ENCODE measurements around the gene MRPS2.
"Not testable (repeated sequence)": the region's sequence is repeated elsewhere in the genome, so short reads cannot be mapped to it uniquely, and the experiment has no call there.

The MRPS2 gene

DNA sequence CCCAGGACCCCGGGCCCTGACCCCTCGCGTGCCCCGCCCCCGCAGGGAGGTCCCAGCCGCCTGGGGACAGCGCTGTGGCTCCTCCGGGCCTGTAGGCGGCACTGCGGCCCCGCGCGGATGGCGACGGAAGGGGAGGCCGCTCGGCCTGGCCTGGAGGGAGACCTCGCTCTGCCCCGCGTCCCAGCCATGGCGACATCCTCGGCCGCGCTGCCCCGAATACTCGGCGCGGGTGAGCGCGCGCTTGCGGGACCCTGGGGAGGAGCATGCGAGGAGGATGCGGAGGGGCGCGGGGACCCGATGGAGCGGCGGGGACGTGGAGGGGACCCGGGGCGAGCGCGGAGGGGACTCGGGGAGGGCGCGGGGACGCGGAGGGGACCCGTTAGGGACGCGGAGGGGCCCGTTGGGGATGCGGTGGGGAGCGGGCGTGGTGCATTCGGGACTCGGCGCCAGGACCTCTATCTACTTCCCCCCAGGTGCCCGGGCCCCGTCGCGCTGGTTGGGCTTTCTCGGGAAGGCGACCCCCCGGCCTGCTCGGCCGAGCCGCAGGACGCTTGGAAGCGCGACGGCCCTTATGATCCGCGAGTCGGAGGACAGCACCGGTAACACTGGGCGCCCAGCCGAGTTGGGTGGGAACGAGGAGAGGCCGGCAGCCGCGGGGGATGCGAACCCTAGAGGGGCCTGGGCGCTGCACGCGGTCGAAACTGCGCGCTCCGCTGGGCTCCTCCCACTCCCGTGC is at the start of gene MRPS2:
TSS of gene MRPS2 (plus strand) at position 158 of the 736 bp plus-strand sequence. CDS start at position 187, 29 bp downstream.
- peak; percentile 79 to 90 for DNase-seq

GRCh38 chr9:135450956-135451355 is 49.5 kb upstream of the MRPS2 start:
- DNase-seq: no peak

DNA sequence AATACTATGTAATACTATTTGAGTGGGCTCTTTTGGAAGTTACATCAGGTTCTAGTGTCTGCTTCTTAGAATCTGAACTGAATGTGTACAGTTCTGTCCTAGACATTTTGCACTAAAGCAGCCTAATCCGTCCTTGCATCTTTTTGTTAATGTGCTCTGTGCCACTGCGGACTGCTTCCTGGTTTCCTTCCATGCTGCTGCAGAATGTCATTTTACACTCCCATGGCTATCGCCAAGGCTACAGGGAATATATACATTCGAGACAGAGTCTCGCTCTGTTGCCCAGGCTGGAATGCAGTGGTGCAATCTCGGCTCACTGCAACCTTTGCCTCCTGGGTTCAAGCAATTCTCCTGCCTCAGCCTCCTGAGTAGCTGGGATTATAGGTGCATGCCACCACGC is 48.6 kb upstream of the MRPS2 start:
- not testable (repeated sequence) for DNase-seq

- DNase-seq: no peak
Measured at GRCh38 chr9:135454737-135455136, 45.7 kb upstream of the MRPS2 start.

GRCh38 chr9:135455401-135456030 is 45.0 kb upstream of the MRPS2 start:
- DNase-seq: no peak

DNA sequence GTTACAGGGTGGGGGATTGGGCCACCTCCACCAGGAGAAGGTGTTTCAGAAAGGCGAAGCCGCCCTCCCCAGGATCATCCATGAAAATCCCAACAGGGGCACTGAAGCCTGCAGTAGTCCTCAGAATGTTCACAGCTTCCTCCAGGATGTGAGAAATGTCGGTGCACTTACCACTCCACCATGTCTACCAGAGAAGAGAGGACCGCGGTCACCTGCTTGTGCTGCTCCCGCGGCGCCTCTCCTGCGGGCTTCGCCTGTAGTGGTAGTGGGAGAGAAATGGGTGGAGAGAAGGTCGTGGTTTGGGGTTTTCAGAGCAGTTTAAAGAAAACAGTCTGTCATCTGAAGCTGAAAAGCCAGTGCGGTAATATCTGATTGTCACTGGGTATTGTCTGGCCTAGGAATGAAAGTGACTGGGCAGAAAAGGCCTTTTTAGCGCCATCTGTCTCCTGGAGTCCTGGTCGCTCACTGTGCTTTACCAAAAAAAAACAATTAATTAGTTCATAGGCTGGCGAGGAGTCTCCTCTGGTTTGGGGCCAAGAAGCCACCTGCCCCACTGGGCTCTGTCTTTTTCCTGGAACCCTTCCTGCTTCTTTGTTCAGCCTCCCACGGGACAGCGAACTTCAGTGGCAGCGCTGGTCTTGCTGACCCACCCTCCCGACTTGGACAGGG is 43.9 kb upstream of the MRPS2 start:
- no peak for DNase-seq

DNA sequence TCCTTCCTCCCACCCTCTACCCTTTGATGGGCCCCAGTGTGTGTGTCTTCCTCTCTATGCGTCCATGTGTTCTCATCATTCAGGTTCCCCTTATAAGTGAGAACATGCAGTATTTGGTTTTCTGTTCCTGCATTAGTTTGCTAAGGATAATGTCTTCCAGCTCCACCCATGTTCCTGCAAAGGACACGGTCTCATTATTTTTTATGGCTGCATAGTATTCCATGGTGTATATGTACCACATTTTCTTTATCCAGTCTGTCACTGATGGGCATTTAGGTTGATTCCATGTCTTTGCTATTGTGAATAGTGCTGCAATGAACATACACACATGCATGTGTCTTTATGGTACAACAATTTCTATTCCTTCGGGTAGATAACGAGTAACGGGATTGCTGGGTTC is 42.0 kb upstream of the MRPS2 start:
- DNase-seq: not testable (repeated sequence)

DNA sequence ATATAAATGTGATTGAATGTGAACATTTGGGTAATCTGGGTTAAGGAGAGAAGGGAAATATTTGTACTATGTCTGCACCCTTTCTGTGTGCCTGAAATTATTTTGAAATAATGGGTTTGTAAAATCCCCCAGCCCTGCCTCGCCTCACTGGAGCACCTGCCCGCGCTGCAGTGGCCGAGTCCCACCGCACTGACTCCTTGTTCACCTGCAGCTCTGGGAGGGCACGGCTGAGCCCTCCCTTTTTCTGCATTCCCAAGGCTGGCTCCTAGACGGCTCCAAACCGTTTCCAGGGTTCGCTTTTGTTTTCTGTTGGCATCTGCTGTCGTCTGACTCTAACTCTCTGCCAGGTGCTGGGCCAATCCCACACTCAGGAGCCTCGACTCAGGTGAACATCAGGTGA is 38.5 kb upstream of the MRPS2 start:
- no peak for DNase-seq

GRCh38 chr9:135463140-135463539 is 37.3 kb upstream of the MRPS2 start:
- peak in 1 of 2 donors; percentile 19 for DNase-seq

GRCh38 chr9:135464181-135464580 is 36.3 kb upstream of the MRPS2 start:
- DNase-seq: no peak

GRCh38 chr9:135468854-135469521 is 31.5 kb upstream of the MRPS2 start:
- DNase-seq: peak; percentile 48 to 57

DNA sequence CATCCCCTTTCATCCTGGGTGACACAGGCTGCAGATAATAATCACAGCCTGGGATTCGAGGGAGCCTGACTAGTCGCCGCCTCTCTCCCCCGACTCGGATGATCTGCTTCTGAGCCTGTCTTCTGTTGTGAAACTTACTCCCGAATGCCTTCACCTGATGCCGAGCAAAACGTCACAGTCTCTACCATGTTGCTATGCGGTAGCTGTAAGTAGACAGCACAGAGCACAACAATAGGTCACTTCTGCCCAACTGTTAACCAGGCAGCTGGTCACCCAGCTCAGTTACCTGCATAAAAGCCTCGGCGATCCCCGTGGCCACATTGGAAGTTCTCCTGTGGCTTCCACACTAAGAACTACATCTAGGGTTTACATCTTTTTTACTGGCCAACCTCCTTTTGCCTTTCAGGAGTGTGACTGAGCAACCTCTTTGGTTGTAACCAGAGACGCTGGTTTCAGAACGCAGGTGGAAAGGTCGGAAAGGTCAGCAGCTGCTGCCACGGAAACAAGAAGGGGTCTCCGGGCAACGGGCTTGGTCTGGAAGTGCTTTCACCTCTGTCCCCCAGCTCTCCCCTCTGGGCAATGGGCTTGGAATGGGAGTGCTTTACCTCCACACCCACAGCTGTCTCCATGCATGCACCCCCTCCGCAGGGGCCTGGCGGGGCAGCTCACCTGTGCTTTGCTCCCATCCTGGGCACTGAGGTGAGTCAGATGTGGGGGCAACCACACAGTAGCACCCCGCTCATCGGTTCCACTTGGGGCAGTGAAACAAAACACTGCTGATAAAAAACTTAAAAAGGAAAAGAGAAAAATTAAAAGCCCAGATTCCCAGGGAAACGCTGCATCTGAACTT is 28.5 kb upstream of the MRPS2 start:
- no peak for DNase-seq

DNA sequence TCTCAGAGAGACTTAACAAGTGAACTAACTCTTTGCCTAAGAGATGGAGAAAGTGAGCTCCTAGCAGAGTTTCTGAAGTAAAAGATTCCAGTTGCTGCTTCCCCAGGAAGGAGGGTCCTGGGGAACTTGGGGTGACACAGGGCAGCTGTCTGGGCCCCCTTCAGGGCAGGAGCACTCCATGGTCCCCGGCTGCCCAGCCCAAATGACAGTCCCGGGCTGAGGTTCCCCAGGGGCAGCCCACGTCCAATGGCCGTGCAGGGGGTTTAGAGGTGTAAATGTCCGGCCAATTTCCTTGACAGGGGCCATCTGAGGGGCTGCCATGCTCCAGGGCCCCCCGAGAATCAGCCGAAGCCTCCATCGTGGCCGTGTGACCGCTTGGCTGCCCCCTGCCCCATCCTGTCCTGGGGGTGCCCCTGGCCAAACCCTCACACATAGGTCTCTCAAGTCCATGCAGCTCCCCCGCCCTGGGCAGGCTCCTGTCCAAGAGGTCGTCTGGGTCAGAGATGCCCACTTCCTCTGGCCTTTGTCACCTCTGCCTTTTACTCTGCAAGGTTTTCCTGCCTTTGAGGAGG is 26.4 kb upstream of the MRPS2 start:
- DNase-seq: no peak

DNA sequence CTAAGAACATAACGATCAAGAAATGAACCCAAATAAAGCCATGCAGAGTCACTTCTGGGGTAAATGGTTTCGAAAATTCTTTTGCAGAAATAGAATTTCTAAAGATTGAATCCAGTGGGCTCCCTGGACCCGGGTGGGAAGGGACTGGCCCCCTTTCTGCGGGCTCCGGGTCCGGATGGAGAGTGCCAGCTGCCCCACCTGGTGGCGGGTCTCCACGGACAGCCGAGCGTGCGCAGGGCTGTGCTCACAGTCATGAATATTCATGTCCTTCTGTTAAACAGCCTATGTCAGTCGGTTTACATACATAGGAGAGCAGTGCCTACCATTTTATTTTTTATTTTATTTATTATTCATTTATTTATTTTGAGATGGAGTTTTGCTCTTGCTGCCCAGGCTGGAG is 25.6 kb upstream of the MRPS2 start:
- no peak for DNase-seq

DNA sequence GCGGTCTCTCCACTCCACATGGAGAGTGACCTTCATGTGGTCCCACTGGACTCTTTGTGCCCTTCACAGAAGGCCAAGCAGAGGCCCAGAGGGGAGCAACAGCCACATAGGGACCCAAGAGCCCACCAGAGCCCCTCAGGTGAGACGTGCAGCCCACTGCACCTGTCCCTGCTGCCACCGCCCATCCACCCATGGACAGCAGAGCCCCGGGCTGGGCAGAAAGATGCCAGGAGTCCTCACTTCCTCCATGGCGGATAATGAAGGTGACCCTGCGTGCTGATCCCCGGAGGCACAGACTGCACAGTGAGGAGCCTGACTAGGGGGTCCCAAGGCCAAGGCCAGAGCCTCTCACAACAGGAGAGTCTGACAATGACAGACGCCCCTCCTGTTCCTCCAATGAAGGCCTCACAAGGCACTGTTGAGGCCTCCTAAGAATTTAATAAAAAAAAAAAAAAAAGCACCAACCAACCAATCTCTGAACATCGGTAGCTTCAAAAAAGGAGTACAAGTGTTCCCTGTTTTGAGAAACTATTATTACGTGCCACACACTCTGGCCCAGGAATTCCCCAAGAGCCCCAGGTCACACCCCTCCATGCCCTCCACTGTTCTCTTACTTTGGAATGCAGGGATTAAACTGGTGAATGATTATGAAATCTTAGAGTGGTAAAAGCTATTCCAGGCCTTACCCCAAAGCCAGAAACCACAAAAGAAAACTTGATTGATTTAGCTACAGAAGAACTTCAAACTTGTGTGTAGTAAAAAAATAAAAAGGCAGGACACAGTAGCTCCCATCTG is 23.7 kb upstream of the MRPS2 start:
- no peak for DNase-seq

GRCh38 chr9:135478191-135478590 is 22.3 kb upstream of the MRPS2 start:
- no peak for DNase-seq

GRCh38 chr9:135478829-135479468 is 21.5 kb upstream of the MRPS2 start:
- DNase-seq: peak in 1 of 2 donors; percentile 32

GRCh38 chr9:135479469-135480052 is 20.9 kb upstream of the MRPS2 start, which contains the start of gene PPP1R26:
PPP1R26 (plus strand) TSS chr9:135479782; CDS start chr9:135484511, 4,729 bp downstream.
- no peak for DNase-seq

DNA sequence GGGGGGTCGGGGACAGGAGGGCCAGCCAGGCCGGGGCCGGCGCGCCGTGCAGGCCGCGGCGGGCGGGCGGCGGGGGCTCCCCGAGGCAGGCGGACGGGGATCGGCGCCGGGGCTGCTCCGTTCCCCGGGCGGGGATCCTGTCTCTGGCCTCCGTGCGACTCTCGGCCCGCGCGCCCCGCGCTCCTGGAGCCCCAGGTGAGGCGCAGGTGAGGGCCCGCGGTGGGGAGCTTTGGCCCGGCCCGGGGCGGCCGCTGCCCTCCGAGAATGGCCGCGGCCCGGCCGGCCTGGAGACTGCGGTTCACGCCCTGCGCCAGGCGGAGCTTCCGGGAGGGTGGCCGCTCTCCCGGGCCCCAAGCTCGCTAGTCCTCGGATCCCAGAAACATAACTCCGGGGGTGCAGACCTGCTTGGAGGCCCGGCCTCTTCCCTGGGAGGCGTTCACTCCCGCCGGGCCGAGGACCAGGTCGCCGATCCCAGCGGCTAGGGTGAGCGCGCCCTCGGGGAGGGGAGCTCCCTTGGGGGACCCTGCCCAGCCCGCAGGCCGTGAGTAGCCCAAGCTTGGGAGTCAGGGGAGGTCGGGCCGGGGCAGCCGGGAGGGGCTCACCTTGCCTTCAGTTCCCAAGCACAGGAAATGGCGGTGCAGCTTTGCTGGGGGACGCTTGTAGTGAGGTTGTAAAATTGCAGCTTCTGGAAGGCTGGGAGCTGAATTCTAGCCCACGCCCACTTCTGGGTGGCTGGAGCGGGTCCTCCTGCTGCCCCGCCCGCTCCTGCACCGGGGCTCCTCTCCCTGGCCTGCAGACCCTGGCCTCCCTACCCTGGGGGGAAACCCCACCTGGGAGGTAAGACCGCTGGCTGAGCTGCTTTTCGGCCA is 20.2 kb upstream of the MRPS2 start:
- peak in 1 of 2 donors; percentile 35 for DNase-seq

All from inflammatory macrophage treated with lipopolysaccharide for 1 hour (primary cell).